GM11168 (cell line): Measurements from ENCODE around the gene MESD.

Experiments used
- in situ Hi-C: fragments of 300-500 bp; cut with MboI; formaldehyde crosslinking; loops from one replicate; pipeline ENCODE4 v1.12.0; 2022; ENCODE audit warnings: low sequenced_read_pairs; ENCODE audit not compliant: unreplicated experiment

The MESD gene

DNA sequence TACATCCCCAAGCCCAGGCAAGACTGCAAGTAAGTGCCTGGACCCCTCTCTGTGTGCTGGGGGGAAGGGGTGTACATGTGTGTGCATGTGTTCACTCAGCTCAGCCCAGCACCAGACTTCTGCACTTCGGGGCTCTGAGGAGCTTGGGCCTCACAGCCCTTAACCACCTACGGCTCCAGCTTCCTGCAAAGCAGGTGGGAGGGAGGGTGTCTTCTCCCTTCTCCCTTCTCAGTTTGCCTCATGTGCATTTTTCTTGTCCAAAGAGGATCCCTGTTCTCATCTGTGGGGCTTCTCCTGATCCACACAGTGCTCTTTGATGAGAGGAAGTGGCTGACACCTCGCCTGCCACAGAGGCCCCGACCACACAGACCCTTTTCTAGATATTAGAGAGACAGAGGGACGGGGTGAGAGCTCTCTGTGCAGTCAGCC is 69.3 kb downstream of the MESD start:
- in situ Hi-C loops, result no loop called here

DNA sequence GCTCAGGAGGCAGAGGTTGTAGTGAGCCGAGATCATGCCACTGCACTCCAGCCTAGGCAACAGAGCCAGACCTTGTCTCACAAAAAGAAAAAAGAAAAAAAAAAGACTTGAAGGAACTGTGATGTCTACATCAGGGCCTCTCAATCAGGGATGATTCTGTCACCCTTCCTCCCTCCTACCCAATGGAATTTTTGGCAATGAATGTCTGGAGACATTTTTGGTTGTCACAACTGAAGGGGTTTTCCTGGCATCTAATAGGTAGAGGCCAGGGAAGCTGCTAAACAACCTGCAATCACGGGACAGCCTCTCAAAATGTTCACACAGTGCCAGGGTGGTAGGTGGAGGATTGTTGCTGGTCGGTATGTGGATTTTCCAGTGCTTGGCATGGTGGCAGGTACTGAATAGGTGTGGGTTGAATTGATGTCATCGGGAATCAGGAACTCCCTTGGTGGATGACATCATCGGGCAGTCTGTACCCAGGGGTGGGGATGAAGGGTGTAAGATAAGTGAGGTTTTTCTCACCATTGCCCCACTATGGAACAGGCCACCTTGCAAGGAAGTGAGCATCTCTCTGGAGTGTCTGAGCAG is 71.3 kb downstream of the MESD start:
- in situ Hi-C loops, result no loop called here

DNA sequence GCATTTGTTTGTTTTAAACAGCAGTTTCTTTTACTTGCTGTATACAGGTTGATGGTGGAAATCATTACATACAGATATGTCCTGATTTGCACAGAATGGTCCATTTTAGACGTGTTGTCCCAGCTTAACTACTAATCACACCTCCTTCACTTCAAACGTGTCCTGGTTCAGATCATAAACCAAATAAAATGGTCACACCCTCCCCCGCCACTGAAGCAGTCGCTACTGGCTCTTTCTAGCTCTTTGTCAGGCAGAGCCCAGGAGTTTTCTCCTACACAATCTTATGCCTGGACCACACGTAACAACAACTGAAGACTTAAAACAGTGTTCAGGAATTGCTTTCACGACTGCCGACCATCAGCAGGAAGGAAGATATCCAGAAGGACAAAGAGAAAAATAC is 73.6 kb downstream of the MESD start:
- in situ Hi-C loops, result no loop called here

DNA sequence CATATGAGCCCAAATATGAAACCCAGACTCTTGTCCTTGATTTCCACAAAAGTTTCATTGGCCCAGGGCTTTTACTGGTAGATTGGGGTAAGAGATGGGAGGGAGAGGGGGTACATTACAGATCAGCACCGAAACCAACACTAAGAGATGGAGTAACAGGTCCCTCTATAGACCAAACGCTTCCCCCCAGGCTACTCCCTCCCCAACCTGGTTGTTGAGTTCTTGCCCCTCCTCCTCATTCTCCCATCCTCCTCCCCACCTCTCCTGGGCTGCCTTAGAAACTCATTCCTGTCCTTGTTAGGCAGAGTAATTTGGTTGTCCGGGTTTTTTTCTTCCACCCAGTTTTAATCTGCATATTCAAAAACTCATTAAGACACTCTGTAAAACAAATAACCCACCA is 74.1 kb downstream of the MESD start:
- in situ Hi-C loops, result no loop called here

DNA sequence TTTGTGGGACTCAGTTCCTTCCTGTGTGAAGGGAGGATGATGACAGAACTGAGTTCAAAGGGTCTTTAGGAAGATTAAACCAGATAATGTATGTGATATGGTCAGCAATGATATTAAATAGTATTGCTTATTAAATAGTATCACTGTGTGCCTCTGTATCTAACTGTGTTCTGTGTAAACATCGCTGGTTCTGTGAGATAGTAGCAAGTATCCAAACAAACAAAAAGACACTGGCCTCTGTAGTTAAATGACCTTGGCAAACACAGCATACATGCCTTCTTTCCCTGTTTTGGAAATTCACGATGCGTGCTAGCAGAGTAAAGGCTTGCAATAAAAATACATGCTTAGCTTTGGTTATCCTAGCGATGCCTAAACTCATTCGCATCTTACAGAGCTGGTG is 76.1 kb downstream of the MESD start:
- in situ Hi-C loops, result no loop called here

DNA sequence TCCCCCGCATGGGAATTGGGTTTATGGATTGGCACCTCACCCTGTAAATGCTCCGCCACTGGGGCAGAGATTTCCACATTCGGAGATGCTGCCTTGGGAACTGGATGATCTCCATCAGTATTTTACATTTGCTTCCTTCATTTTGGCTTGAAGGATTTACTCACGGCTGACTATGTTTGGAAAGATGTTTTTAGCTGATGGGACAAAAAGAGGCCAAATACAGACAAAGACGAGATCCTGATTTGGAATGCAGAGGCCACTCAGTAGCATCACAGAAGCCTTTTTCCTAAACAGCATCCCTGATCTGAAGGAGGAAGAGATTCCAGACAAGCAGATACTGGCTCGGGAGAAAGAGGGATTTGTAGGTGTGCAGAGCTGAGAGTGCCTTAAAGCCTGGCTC is 76.9 kb downstream of the MESD start:
- in situ Hi-C loops, result no loop called here

DNA sequence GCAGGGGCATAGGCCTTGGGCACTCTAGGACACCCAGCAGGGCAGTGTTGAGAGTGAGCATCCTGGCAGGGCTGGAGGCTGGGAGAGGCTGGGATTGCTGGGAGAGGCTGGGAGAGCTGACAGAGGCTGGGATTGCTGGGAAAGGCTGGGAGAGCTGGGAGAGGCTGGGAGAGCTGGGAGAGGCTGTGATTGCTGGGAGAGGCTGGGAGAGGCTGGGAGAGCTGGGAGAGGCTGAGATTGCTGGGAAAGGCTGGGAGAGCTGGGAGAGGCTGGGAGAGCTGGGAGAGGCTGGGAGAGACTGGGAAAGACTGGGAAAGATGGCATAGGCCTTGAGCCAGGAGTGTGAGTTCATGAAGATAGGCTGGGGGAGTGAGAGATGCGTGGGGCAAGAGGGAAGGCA is 77.8 kb downstream of the MESD start:
- in situ Hi-C loops, result no loop called here

DNA sequence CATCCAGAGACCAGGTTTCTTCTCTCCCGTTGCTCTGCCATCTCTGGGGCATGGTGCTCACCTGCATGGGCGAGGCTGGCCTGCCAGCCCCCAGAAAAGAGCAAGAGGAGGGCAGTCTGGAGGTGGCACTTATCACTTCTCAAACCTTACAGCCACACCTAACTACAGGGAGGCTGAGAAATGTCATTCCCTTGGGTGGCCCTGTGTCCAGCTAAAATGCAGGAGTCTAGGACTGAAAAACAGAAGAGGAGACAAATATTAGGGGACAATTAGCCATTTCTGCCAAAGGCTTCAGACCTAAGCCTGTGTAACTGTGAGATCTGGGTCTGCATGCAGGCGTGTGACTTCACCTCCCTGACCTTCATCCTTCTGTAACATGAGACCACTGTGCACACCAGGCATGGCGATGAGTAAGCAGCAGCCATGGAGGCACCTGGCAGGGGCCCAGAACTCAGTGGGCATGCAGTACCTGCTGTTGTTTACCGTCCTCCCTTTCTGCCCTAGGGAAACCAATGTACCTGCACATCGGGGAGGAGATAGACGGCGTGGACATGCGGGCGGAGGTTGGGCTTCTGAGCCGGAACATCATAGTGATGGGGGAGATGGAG is 83.4 kb downstream of the MESD start:
- in situ Hi-C loops, result no loop called here

DNA sequence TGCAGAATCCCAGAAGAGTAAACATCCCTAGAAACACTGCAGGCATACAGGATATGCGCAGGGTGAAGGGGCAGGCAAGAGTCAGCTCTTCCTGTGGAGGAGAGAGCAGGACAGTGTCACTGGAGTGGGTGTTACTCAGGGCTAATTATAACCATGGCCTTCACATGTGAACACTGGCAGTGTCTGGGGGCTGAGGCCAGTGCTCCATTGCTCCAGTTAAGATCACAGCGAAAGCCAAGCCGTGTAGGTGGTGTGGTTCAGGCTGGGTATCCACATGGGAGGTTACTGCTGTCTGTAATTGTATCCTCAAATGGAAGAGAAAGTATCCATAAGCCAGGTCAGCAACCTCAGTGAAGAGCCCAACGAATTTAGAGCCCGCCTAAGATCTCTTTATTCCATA is 84.6 kb downstream of the MESD start:
- in situ Hi-C loops, result no loop called here

DNA sequence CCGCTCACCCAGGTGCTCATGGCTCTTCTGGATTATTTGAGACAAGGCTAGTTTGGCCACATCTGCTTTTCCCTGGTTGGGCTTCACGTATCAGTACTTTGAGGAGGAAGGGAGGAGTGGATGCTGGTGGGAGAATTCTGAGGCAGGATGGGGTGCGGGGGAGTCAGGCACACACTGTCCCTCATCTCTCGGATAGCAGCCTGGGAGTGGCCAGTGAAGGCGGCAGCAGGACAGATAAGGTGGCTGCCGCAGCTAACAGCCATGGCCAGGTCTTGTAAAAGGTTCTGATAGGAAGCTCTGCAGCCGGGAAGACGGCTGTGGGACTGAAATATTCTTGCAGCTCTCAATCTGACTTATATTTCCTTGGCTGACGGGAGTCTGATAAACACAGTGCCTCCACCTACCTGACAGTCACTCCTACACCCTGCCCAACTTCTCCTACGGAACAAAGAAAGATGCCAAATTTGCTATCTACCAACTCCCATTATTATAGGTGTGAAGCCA is 87.3 kb downstream of the MESD start:
- in situ Hi-C loops, result no loop called here

DNA sequence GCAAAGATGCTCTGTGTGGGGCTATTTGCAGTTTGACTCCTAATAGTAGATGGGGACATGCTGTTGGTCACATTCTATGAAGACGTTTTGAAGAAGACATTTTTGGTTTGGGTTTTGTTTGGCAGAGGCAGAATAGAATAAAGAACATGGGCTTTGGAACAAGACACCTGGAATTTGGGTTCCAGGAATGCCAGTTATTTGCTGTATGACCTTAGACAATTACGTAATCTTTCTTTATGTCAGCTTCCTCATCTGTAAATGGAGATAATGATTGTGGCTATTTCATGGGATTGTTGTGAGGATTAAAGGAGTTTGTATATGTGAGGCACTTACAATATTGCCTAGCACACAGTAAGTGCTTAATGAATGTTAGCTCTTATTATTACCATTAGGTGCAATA is 91.6 kb downstream of the MESD start:
- in situ Hi-C loops, result no loop called here
